Right cardiac atrium (tissue), 5 donors: ENCODE data around the gene RASSF7. TPM values are rescaled to one million over a fixed set of nuclear protein-coding genes. Genes with fewer than 3 reads are reported as not detected.
"Not testable (repeated sequence)": the region's sequence is repeated elsewhere in the genome, so short reads cannot be mapped to it uniquely, and the experiment has no call there.

Source experiments
- ATAC-seq, 2 donors: fragments of 200-7000 bp; cut with Tn5 transposase; one replicate each; pipeline versions ENCODE4 v1.8.0 to v1.9.1; 2020; ENCODE audit warnings: moderate library complexity in 2 of 2, mild to moderate bottlenecking in 1 of 2
- DNase-seq, 3 donors: peaks; one replicate each; pipeline ENCODE4 v3.0.0-alpha.2; 2020
- H3K27ac ChIP-seq: one replicate; pipeline ENCODE4 v1.5.1; 2013; ENCODE audit warnings: mild to moderate bottlenecking, low read length, control low read depth, moderate library complexity
- H3K27me3 ChIP-seq: one replicate; pipeline ENCODE4 v1.6.1; 2013; ENCODE audit not compliant: control insufficient read depth, insufficient read depth
- H3K4me1 ChIP-seq: one replicate; pipeline ENCODE4 v1.6.1; 2013; ENCODE audit warnings: low read length; ENCODE audit not compliant: control insufficient read depth, insufficient read depth
- H3K4me3 ChIP-seq: one replicate; pipeline ENCODE4 v1.5.1; 2013; ENCODE audit warnings: low read length, control low read depth
- H3K9me3 ChIP-seq: one replicate; pipeline ENCODE4 v1.6.1; 2013; ENCODE audit warnings: low read length; ENCODE audit not compliant: control insufficient read depth
- WGBS: extraction: QIAGEN DNeasy Blood & Tissue Kit; methylation state at CpG from one replicate; pipeline ENCODE4 v1.1.7; 2013; 5-methylcytosine and 5-hydroxymethylcytosine counted together
- intact Hi-C, 4 donors: fragments of 100-400 bp; cut with DNase I; formaldehyde crosslinking; loops; one replicate each; pipeline versions ENCODE4 v1.11.0 to v1.14.0; 2022 to 2023
- polyA plus RNA-seq: library from polyadenylated mRNA; stranded (reverse); fragments of 200-250 nt; gene quantifications from one replicate; pipeline ENCODE4 v1.2.3, GENCODE V29; 2013
- total RNA-seq, 4 donors: library from RNA; stranded (reverse); fragmentation: NEBNext Ultra II Directional; extraction: Animal tissue kit (Norgen Biotek cat#: 25700); gene quantifications; one replicate each; pipeline ENCODE4 v1.2.1, GENCODE V29; 2021
- donor health status: healthy with polysubstance abuse.
- donor health status: DM: no; HTN: yes; CAD: no.
- donor health status: DM: no; HTN: no; CAD: no.
- donor health status: DM: no; HTN: yes; CAD: no; lungs with severe emphysema.
- donor health status: DM: yes; HTN: yes; CAD: no.

RASSF7 gene
- total and polyA plus RNA-seq, 5 donors = 2.5 to 6.3 (median 3.9) TPM

DNA sequence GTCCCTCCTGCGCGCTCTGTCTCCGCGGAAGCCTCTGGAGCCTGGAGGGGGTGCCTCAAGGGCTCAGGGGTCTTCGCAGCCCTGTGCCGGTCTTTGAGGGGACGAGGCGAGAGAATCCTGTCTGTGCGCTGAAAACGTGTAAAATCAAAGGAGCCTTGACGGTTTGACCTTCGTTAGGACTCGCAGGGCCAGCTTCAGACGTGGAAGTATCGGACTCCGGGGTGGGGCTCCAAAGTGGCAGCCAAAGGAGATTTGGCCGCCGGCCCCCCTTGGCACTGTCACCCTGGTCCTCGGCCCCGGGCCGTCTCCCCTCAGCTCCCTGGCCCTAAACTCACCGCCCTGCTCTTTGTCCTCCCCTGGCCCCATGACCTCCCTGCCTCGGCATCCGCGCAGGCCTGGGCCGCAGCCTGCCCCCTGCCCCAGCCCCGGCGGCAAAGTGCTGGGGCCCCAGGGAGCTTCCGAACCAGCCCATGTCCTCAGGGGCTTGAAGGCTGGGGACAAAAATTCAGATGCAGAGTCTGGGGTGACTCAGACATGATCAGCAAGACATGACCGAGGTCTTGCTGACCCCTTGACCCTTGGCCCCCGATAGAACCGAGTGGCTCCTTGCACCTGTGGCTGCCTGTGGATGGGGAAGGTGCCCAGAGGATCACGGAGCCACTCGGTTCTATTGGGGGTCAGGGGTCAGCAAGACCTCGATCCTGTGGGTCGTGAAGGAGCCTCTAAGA lies 8.6 kb downstream of the RASSF7 start:
- Histone ChIP-seq H3K4me1 (peaks cover 3% of the 10 kb centered on the region), H3K4me3 (peak overlapping the region; percentile 69), H3K9me3 (no peaks in the 10 kb centered on the region), H3K27ac (peak overlapping the region; percentile 99), H3K27me3 (no peaks in the 10 kb centered on the region)
- intact Hi-C loops = no loop called here
- peak; percentile 18 to 44 for ATAC-seq
- DNase-seq = peak; percentile 77 to 90 (median 89)
- WGBS = 25% methylated on average over 36 of the region's 36 CpGs

DNA sequence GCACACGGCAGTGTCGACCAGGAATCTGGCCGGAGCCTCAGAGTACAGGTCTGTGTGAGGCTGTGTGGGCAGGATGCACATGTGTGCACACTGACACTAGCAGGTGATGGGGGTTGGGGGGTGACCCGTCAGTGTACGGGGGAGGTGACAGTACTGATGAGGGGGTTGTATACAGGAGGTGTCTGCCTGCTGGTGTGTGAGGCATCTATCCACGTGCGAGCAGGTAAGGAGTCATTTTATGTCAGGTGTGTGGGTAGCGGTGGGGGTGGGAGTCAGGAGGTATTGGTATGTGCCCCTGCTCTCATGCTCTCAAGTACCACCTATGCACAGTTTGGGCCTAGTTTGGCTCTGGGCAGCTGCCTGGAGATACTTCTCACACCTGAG lies 11.0 kb downstream of the RASSF7 start:
- WGBS = 68% methylated on average over 8 of the region's 8 CpGs
- DNase-seq (no peak), ATAC-seq (no peak)
- intact Hi-C loops = no loop called here
- Histone ChIP-seq H3K9me3 (no peaks in the 10 kb centered on the region), H3K4me1 (peaks cover 3% of the 10 kb centered on the region), H3K27ac (no peak overlapping the region), H3K4me3 (no peak overlapping the region), H3K27me3 (no peaks in the 10 kb centered on the region)

DNA sequence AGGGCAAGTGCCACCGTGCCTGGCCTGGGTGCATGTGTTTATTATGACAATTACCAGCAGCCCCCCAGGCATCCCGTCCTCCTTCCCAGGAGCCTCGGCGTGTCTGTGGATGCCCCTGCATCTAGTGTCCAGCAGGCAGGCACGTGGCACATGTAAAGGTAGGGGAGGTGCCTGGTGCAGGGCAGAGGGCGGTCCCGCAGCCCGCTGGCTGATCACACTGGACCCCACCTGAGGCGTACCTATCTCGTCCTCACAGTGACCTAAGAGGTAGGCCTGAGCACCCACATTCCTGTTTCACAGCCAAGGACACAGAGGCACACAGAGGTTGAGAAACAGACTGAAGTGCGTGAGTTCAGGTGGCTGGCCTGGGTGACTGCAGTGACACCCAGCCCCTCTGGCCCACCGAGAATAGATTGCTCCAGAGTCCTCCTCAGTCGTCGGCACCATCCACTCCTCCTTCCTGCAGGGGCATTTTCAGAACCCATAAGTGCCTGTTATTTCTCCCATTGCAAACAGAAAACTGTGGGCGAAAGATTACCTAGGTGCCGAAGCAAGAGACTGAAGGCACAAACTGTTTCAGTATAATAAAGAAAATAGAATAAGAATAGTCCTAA lies 12.5 kb downstream of the RASSF7 start:
- WGBS = 89% methylated on average over 16 of the region's 16 CpGs
- no peak overlapping the region for H3K4me3 ChIP-seq
- H3K4me1 ChIP-seq = peaks cover 14% of the 10 kb centered on the region
- H3K27me3 ChIP-seq = no peaks in the 10 kb centered on the region
- DNase-seq (peak in 1 of 3 donors; percentile 55), ATAC-seq (no peak)
- no peak overlapping the region for H3K27ac ChIP-seq
- intact Hi-C loops = no loop called here
- H3K9me3 ChIP-seq = no peaks in the 10 kb centered on the region

DNA sequence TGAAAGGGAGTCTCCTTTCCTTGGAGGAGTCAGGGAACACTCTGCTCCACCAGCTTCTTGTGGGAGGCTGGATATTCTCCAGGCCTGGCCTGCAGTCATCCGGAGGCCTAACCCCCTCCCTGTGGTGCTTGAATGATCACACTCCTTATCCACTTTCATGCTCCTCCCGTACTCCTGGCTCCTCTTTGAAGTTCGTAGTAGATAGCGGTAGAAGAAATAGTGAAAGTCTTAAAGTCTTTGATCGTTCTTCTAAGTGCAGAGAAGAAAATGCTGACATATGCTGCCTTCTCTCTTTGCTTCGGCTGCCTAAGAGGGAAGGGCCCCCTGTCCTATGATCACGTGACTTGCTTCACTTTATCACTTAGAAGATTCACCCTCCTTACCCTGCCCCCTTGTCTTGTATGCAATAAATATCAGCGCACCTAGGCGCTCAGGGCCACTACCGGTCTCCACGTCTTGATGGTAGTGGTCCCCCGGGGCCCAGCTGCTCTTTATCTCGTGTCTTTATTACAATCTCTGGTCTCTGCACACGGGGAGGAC lies 13.3 kb downstream of the RASSF7 start:
- peaks cover 18% of the 10 kb centered on the region for H3K4me1 ChIP-seq
- H3K9me3 ChIP-seq, H3K27ac ChIP-seq, ATAC-seq, H3K27me3 ChIP-seq, intact Hi-C loops: not testable (repeated sequence)
- DNase-seq = peak in 1 of 3 donors; percentile 40
- 57% methylated on average over 14 of the region's 14 CpGs for WGBS
- H3K4me3 ChIP-seq = peak overlapping the region; percentile 31

DNA sequence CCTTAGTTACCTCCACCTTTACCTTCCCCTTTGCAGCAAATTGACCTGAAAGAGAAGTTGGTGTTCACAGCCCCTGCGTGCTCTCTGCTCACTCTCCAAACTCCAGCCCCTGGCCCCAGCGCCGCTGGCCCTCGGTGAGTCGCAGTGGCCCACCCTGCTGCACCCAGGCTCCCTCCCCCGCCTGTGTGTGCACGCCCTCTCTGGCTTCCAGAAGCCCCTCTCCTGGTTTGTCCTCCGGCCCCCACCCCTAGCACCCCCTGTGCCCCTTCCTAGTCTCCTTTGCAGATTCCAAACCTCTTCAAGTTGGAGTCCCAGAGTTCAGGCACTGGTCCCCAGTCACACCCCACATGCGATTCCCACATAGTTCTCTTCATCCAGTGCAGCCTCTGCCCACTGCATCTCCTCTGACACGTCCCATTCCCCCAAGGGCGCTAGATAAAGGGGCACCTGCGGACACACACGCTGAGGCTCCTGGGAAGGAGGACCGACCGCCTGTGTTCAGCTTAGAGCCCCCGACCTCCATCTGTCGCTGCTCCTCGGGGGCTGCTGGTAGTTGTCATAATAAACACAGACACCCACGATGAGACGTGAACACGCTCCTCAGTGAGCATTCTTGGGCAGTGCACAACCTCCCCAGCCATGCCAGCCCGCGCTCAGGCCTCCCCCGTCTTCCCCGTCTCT lies 14.0 kb downstream of the RASSF7 start:
- peaks cover 16% of the 10 kb centered on the region for H3K4me1 ChIP-seq
- peak overlapping the region; percentile 31 for H3K4me3 ChIP-seq
- H3K27ac ChIP-seq = no peak overlapping the region
- DNase-seq = peak in 2 of 3 donors; percentile 49 to 66
- peak; percentile 0 for ATAC-seq
- intact Hi-C loops = no loop called here
- no peaks in the 10 kb centered on the region for H3K9me3 ChIP-seq
- WGBS = 24% methylated on average over 25 of the region's 25 CpGs
- H3K27me3 ChIP-seq = no peaks in the 10 kb centered on the region

DNA sequence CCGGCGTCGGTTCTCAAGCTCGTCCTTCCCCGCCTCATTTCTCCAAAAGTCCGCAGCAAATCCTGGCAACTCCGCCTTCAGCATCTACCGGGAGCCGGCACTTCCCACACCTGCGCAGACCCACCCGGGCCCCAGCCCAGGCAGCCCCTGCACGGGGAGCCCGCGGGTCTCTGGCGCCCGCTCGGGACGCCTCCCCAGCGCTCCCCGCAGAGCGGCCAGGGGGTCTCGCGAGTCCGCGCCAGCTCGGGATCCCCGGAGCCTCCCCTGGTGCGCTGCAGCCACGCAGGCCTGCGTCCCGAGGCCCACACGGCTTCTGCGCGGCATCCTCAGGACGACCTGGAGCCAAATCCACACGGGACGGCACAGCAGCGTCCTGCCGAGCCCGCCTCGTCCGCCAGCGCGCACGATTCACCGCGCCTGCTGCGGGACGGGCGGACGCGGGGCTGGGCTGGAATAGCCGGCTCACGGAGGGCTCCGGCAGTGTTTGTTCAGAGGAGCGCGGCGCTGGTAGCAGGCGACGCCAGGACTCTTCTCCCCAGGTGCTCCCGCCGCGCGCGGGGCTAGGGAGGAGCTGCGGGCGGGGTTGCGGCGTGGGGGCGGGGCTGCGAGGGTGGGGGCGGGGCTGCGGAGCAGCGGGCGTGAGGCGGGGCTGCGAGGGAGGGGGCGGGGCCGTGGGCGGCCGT lies 14.7 kb downstream of the RASSF7 start:
- DNase-seq = no peak
- Histone ChIP-seq H3K9me3 (no peaks in the 10 kb centered on the region), H3K27me3 (no peaks in the 10 kb centered on the region), H3K4me3 (peak overlapping the region; percentile 31), H3K27ac (no peak overlapping the region), H3K4me1 (peaks cover 22% of the 10 kb centered on the region)
- ATAC-seq = peak; percentile 64 to 71
- under 1% methylated on average over 79 of the region's 81 CpGs for WGBS
- intact Hi-C loops = no loop called here

DNA sequence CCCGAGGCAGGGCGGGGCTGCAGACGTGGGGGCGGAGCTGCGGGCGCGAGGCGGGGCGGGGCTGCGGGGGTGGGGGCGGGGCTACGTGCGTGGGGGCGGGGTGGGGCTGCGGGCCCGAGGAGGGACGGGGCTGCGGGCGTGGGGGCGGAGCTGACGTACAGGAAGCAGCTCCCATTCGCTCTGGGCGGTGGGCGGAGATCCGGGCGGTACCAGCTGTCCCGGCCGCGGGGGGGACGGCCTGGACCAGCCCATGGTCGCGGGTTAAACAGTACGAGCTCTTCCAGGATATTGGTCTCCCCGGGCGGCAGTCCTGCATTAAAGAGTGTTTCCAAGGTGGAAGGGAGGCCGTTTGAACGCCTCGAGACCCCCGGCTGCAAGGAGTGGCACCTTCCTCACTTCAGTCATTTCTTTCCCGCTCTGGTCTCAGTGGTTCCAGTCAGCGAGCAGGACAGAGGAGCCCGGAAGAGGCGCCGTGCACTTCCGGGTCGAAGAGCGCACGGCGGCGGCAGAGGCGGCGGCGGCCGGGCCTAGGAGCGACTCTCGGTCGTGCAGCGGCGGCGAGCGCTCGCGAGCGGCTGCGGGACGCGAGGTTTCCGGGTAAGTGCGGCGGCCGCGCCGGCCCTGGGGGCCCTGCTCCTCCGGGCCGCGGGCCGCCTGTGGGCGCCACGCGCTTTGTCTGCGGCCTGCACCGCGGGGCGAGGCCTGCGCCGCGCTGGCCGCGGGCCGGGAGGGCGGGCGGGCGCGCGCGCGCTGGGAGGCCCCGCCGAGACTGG lies 15.4 kb downstream of the RASSF7 start, which contains the start of gene PHRF1:
Gene PHRF1, plus strand, starts transcription at position 475 of the 773 bp plus-strand sequence. CDS start 5,043 bp downstream, outside the sequence.
- H3K4me3 ChIP-seq = peak within 1 kb of the TSS; percentile 92
- H3K9me3 ChIP-seq = no peaks in the 10 kb centered on the region
- peak within 1 kb of the TSS; percentile 66 for H3K27ac ChIP-seq
- intact Hi-C loops = no loop called here
- H3K4me1 ChIP-seq = peaks cover 23% of the 10 kb centered on the region
- H3K27me3 ChIP-seq = no peaks in the 10 kb centered on the region
- DNase-seq = peak; percentile 97 to 99 (median 98)
- ATAC-seq = peak; percentile 93 to 95
- WGBS = under 1% methylated on average over 91 of the region's 99 CpGs

DNA sequence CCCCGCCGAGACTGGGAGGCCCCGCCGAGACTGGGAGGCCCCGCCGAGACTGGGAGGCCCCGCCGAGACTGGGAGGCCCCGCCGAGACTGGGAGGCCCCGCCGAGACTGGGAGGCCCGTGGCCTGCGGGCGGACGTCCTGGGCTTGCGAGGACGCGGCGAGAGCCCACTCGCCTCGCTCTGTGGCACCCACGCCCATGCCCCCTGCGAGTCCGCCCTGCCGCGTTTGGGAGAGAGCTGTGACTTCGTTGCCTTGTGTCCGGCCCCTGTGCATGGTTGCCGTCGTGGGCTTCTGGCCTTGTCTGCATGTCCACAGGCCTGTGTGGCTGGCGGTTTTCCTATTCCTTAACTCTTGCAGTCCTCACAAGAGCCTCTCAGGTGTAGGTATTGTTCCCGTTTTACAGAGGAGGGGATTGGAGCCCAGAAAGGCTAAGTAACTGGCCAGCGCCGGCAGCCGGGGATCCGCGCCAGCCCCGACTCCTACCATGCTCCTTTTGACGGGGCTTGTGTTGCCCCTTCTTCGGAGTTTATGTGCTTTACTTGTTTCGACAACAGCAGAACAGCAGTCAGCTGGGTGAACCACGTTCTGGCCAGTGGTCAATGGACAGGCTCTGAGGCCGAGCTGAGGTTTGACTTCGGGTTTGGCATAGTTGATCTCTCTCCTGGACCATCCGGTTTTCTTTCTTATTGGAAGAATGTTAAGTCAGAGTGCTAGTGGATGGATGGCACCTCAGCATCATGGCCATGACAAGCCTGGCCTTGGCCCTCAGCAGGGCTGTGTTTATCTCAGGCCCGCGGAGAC lies 16.2 kb downstream of the RASSF7 start:
- Histone ChIP-seq H3K4me3 (peak overlapping the region; percentile 92), H3K9me3 (no peaks in the 10 kb centered on the region), H3K4me1 (peaks cover 23% of the 10 kb centered on the region), H3K27ac (peak overlapping the region; percentile 25), H3K27me3 (no peaks in the 10 kb centered on the region)
- ATAC-seq (no peak), DNase-seq (peak in 2 of 3 donors; percentile 65 to 73)
- 3% methylated on average over 44 of the region's 48 CpGs for WGBS
- intact Hi-C loops = no loop called here

DNA sequence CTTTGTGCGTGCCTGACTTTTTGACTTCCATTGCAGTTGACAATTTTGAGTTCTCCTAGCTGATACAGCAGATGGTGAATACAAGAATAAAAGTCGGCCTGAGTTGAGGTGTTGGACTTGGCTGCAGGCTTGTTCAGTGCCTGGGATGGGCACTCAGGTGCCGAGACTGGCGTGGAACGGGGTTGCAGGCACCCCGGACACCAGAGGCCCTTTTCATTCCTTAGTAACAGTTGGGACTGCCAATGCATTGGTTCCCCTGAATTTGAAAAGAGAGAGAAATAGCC lies 16.8 kb downstream of the RASSF7 start:
- peaks cover 23% of the 10 kb centered on the region for H3K4me1 ChIP-seq
- intact Hi-C loops = no loop called here
- peak overlapping the region; percentile 92 for H3K4me3 ChIP-seq
- no peaks in the 10 kb centered on the region for H3K9me3 ChIP-seq
- no peak for ATAC-seq
- H3K27me3 ChIP-seq = no peaks in the 10 kb centered on the region
- H3K27ac ChIP-seq = no peak overlapping the region
- DNase-seq = no peak
- WGBS = 51% methylated on average over 6 of the region's 6 CpGs
